Measurements from ENCODE around the gene FEM1B. TPM values are rescaled to one million over a fixed set of nuclear protein-coding genes. Genes with fewer than 3 reads are reported as not detected.

FEM1B gene
- total and polyA plus RNA-seq, 7 donors, result 11.4 to 64.2 (median 54.7) TPM

- no peak overlapping the region for H3K27ac ChIP-seq
- WGBS, 2 donors, result 93 to 97% methylated on average over 6 of the region's 6 CpGs
- intact Hi-C loops (cut with DNase I), result loop anchor here (10.0 kb wide), 1 partner anchor 372 kb away; no protein-coding TSS in a partner anchor
- H3K4me1 ChIP-seq, result peaks cover 0 to 26% (median 17%) of the 10 kb centered on the region in 4 donors
- H3K36me3 ChIP-seq, result peaks cover 0 to 5% (median 0%) of the 10 kb centered on the region in 4 donors
- H3K27me3 ChIP-seq, result no peaks in the 10 kb centered on the region
- no peaks in the 10 kb centered on the region for H3K9me3 ChIP-seq
- DNase-seq, result no peak
- no peak overlapping the region for H3K4me3 ChIP-seq
- TF ChIP-seq EP300 (IDR thresholded peaks at IDR 0.05), result no peak
- no peak for TF ChIP-seq CTCF (IDR thresholded peaks at IDR 0.05)
- TF ChIP-seq POLR2AphosphoS5 (IDR thresholded peaks at IDR 0.05), result no peak
- no peak for TF ChIP-seq POLR2A (IDR thresholded peaks at IDR 0.05)
These were observed 25.2 kb downstream of the FEM1B start for GRCh38 chr15:68302729-68303128.

GRCh38 chr15:68303134-68303533 lies 25.6 kb downstream of the FEM1B start:
- WGBS, 2 donors, result 69 to 89% methylated on average over 2 of the region's 2 CpGs
- intact Hi-C loops (cut with DNase I), result loop anchor here (10.0 kb wide), 1 partner anchor 372 kb away; no protein-coding TSS in a partner anchor
- no peak overlapping the region for H3K27ac ChIP-seq
- H3K4me3 ChIP-seq, result no peak overlapping the region
- no peaks in the 10 kb centered on the region for H3K27me3 ChIP-seq
- peaks cover 0 to 1% (median 0%) of the 10 kb centered on the region in 4 donors for H3K36me3 ChIP-seq
- TF ChIP-seq POLR2A (IDR thresholded peaks at IDR 0.05) (no peak), EP300 (IDR thresholded peaks at IDR 0.05) (no peak), POLR2AphosphoS5 (IDR thresholded peaks at IDR 0.05) (no peak), CTCF (IDR thresholded peaks at IDR 0.05) (no peak)
- H3K9me3 ChIP-seq, result no peaks in the 10 kb centered on the region
- peaks cover 0 to 25% (median 17%) of the 10 kb centered on the region in 4 donors for H3K4me1 ChIP-seq
- DNase-seq, result no peak

GRCh38 chr15:68303560-68304436 lies 26.3 kb downstream of the FEM1B start:
- H3K27ac ChIP-seq, result no peak overlapping the region
- H3K36me3 ChIP-seq, result no peaks in the 10 kb centered on the region
- H3K4me3 ChIP-seq, result no peak overlapping the region
- no peaks in the 10 kb centered on the region for H3K27me3 ChIP-seq
- intact Hi-C loops (cut with DNase I), result loop anchor here (10.0 kb wide), 1 partner anchor 371 kb away; no protein-coding TSS in a partner anchor
- no peak for TF ChIP-seq CTCF (IDR thresholded peaks at IDR 0.05)
- TF ChIP-seq EP300 (IDR thresholded peaks at IDR 0.05), result no peak
- no peak for TF ChIP-seq POLR2A (IDR thresholded peaks at IDR 0.05)
- no peak for TF ChIP-seq POLR2AphosphoS5 (IDR thresholded peaks at IDR 0.05)
- H3K4me1 ChIP-seq, result peaks cover 0 to 19% (median 15%) of the 10 kb centered on the region in 4 donors
- 81 to 84% methylated on average over 15 of the region's 15 CpGs for WGBS, 2 donors
- DNase-seq, result no peak
- no peaks in the 10 kb centered on the region for H3K9me3 ChIP-seq

- Histone ChIP-seq H3K27ac (no peak overlapping the region), H3K27me3 (no peaks in the 10 kb centered on the region), H3K9me3 (no peaks in the 10 kb centered on the region), H3K4me3 (no peak overlapping the region), H3K36me3 (no peaks in the 10 kb centered on the region), H3K4me1 (peaks cover 0 to 10% (median 7%) of the 10 kb centered on the region in 4 donors)
- DNase-seq, result no peak
- WGBS, 2 donors, result 75 to 84% methylated on average over 15 of the region's 15 CpGs
- intact Hi-C loops (cut with DNase I), result loop anchor here (5.0 to 10.0 kb wide), 2 partner anchors 248 to 370 kb away; no protein-coding TSS in a partner anchor
- TF ChIP-seq CTCF (IDR thresholded peaks at IDR 0.05) (no peak), POLR2AphosphoS5 (IDR thresholded peaks at IDR 0.05) (no peak), EP300 (IDR thresholded peaks at IDR 0.05) (no peak), POLR2A (IDR thresholded peaks at IDR 0.05) (no peak)
These were observed 27.2 kb downstream of the FEM1B start for GRCh38 chr15:68304589-68305337.

Data from sigmoid colon (tissue), 7 donors.